ENCODE results near the gene MGME1.

The MGME1 gene

GRCh38 chr20:17933121-17933520, 35.7 kb upstream of the MGME1 start:
- Histone ChIP-seq H3K36me3 (ENCODE audit: low read depth) (no peaks in the 10 kb centered on the region), H3K4me3 (ENCODE audit: severe bottlenecking) (no peak overlapping the region), H3K27me3 (ENCODE audit: insufficient read depth, poor library complexity, severe bottlenecking) (no peaks in the 10 kb centered on the region), H3K27ac (ENCODE audit: poor library complexity, severe bottlenecking) (no peak overlapping the region), H3K4me1 (ENCODE audit: insufficient read depth, poor library complexity, severe bottlenecking) (no peaks in the 10 kb centered on the region), H3K9me3 (ENCODE audit: severe bottlenecking) (no peaks in the 10 kb centered on the region)
- TF ChIP-seq CTCF (IDR thresholded peaks at IDR 0.05; ENCODE audit: poor library complexity, severe bottlenecking): no peak
- ATAC-seq (ENCODE audit: low read depth): no peak
- no peak for DNase-seq (ENCODE audit: low spot score)

- H3K36me3 ChIP-seq (ENCODE audit: low read depth): no peaks in the 10 kb centered on the region
- ATAC-seq (ENCODE audit: low read depth) (no peak), DNase-seq (ENCODE audit: low spot score) (no peak)
- TF ChIP-seq CTCF (IDR thresholded peaks at IDR 0.05; ENCODE audit: poor library complexity, severe bottlenecking): no peak
- H3K9me3 ChIP-seq (ENCODE audit: severe bottlenecking): no peaks in the 10 kb centered on the region
- H3K4me1 ChIP-seq (ENCODE audit: insufficient read depth, poor library complexity, severe bottlenecking): no peaks in the 10 kb centered on the region
- H3K27ac ChIP-seq (ENCODE audit: poor library complexity, severe bottlenecking): no peak overlapping the region
- H3K4me3 ChIP-seq (ENCODE audit: severe bottlenecking): no peak overlapping the region
- no peaks in the 10 kb centered on the region for H3K27me3 ChIP-seq (ENCODE audit: insufficient read depth, poor library complexity, severe bottlenecking)
Observed at GRCh38 chr20:17933711-17934110, 35.1 kb upstream of the MGME1 start.

- Histone ChIP-seq H3K27me3 (ENCODE audit: insufficient read depth, poor library complexity, severe bottlenecking) (no peaks in the 10 kb centered on the region), H3K9me3 (ENCODE audit: severe bottlenecking) (no peaks in the 10 kb centered on the region), H3K4me3 (ENCODE audit: severe bottlenecking) (no peak overlapping the region), H3K4me1 (ENCODE audit: insufficient read depth, poor library complexity, severe bottlenecking) (no peaks in the 10 kb centered on the region), H3K36me3 (ENCODE audit: low read depth) (no peaks in the 10 kb centered on the region), H3K27ac (ENCODE audit: poor library complexity, severe bottlenecking) (no peak overlapping the region)
- no peak for DNase-seq (ENCODE audit: low spot score)
- no peak for TF ChIP-seq CTCF (IDR thresholded peaks at IDR 0.05; ENCODE audit: poor library complexity, severe bottlenecking)
- ATAC-seq (ENCODE audit: low read depth): no peak
Observed at GRCh38 chr20:17934141-17934862, 34.5 kb upstream of the MGME1 start.

- Histone ChIP-seq H3K36me3 (ENCODE audit: low read depth) (no peaks in the 10 kb centered on the region), H3K4me1 (ENCODE audit: insufficient read depth, poor library complexity, severe bottlenecking) (no peaks in the 10 kb centered on the region), H3K4me3 (ENCODE audit: severe bottlenecking) (no peak overlapping the region), H3K27me3 (ENCODE audit: insufficient read depth, poor library complexity, severe bottlenecking) (no peaks in the 10 kb centered on the region), H3K27ac (ENCODE audit: poor library complexity, severe bottlenecking) (no peak overlapping the region), H3K9me3 (ENCODE audit: severe bottlenecking) (no peaks in the 10 kb centered on the region)
- DNase-seq (ENCODE audit: low spot score) (no peak), ATAC-seq (ENCODE audit: low read depth) (no peak)
- no peak for TF ChIP-seq CTCF (IDR thresholded peaks at IDR 0.05; ENCODE audit: poor library complexity, severe bottlenecking)
Observed at GRCh38 chr20:17935186-17935585, 33.6 kb upstream of the MGME1 start.

- Histone ChIP-seq H3K27ac (ENCODE audit: poor library complexity, severe bottlenecking) (no peak overlapping the region), H3K4me1 (ENCODE audit: insufficient read depth, poor library complexity, severe bottlenecking) (no peaks in the 10 kb centered on the region), H3K9me3 (ENCODE audit: severe bottlenecking) (no peaks in the 10 kb centered on the region), H3K36me3 (ENCODE audit: low read depth) (no peaks in the 10 kb centered on the region), H3K27me3 (ENCODE audit: insufficient read depth, poor library complexity, severe bottlenecking) (no peaks in the 10 kb centered on the region), H3K4me3 (ENCODE audit: severe bottlenecking) (no peak overlapping the region)
- ATAC-seq (ENCODE audit: low read depth): no peak
- DNase-seq (ENCODE audit: low spot score): no peak
- TF ChIP-seq CTCF (IDR thresholded peaks at IDR 0.05; ENCODE audit: poor library complexity, severe bottlenecking): no peak
Observed at GRCh38 chr20:17935761-17936160, 33.1 kb upstream of the MGME1 start.

Measured in RWPE2 (cell line).